WTC11 (cell line): ENCODE data around the gene CCDC77. TPM values are rescaled to one million over a fixed set of nuclear protein-coding genes. Genes with fewer than 3 reads are reported as not detected.

Experiments used
- ATAC-seq: fragments of 200-7000 bp; cut with Tn5 transposase; 2 replicates; pipeline ENCODE4 v1.10.0; 2021; ENCODE audit warnings: mild to moderate bottlenecking, moderate library complexity
- CTCF ChIA-PET: fragments of 300-600 bp; sonication (Branson Sonifier 250); formaldehyde crosslinking; loops from one replicate; lab custom pipeline; 2021; ENCODE audit warnings: antibody characterized with exemption; lab: Charles Lee
- POLR2A ChIA-PET: fragments of 350-600 bp; sonication (Branson Sonifier 250); formaldehyde crosslinking; loops from one replicate; lab custom pipeline; 2021; ENCODE audit warnings: antibody characterized with exemption; lab: Charles Lee
- DNase-seq: peaks from one replicate; pipeline ENCODE4 v3.0.0; 2021; ENCODE audit warnings: low spot score
- H3K27ac Mint-ChIP-seq: 2 replicates; pipeline ENCODE4 v1.8.0; 2021; ENCODE audit warnings: mixed read lengths
- H3K27me3 Mint-ChIP-seq: 2 replicates; pipeline ENCODE4 v1.8.0; 2021; ENCODE audit warnings: low read depth, mild to moderate bottlenecking, moderate library complexity, mixed read lengths
- H3K36me3 Mint-ChIP-seq: 2 replicates; pipeline ENCODE4 v1.8.0; 2021; ENCODE audit warnings: mixed read lengths
- H3K4me1 Mint-ChIP-seq: 2 replicates; pipeline ENCODE4 v1.8.0; 2022; ENCODE audit warnings: mixed read lengths
- H3K4me3 Mint-ChIP-seq: 2 replicates; pipeline ENCODE4 v1.8.0; 2021; ENCODE audit warnings: mild to moderate bottlenecking, moderate library complexity, mixed read lengths
- H3K9me3 Mint-ChIP-seq: 2 replicates; pipeline ENCODE4 v1.8.0; 2021; ENCODE audit warnings: mixed read lengths
- ATF1 ChIP-seq: sonication (generic); formaldehyde crosslinking; IDR thresholded peaks from 2 replicates; pipeline ENCODE4 v1.8.1; 2023; ENCODE audit warnings: mild to moderate bottlenecking, moderate library complexity, missing genetic modification reagents
- EMX1 ChIP-seq: fragments of 250-450 bp; sonication (Bioruptor Pico); IDR thresholded peaks from 2 replicates; pipeline ENCODE4 v1.8.0; 2021; ENCODE audit warnings: mild to moderate bottlenecking
- FOXK1 ChIP-seq: sonication (generic); formaldehyde crosslinking; IDR thresholded peaks from 2 replicates; pipeline ENCODE4 v1.8.0; 2022; ENCODE audit warnings: mild to moderate bottlenecking, moderate library complexity, missing genetic modification reagents
- GABPB1 ChIP-seq: sonication (generic); formaldehyde crosslinking; IDR thresholded peaks from 2 replicates; pipeline ENCODE4 v1.8.1; 2023; ENCODE audit warnings: mild to moderate bottlenecking, missing genetic modification reagents
- HMGA2 ChIP-seq: fragments of 250-450 bp; sonication (Bioruptor Pico); IDR thresholded peaks from 2 replicates; pipeline ENCODE4 v1.4.0; 2021; ENCODE audit warnings: mild to moderate bottlenecking, moderate library complexity
- MXD4 ChIP-seq: fragments of 250-450 bp; sonication (Bioruptor Pico); IDR thresholded peaks from 2 replicates; pipeline ENCODE4 v1.8.0; 2021; ENCODE audit warnings: mild to moderate bottlenecking, moderate library complexity, borderline replicate concordance
- NR1H2 ChIP-seq: sonication (generic); formaldehyde crosslinking; IDR thresholded peaks from 2 replicates; pipeline ENCODE4 v1.9.0; 2021; ENCODE audit warnings: mild to moderate bottlenecking, moderate library complexity, missing genetic modification reagents
- OVOL2 ChIP-seq: fragments of 250-450 bp; sonication (Bioruptor Pico); IDR thresholded peaks from 2 replicates; pipeline ENCODE4 v1.9.0; 2021; ENCODE audit warnings: mild to moderate bottlenecking, borderline replicate concordance
- RORB ChIP-seq: fragments of 250-450 bp; sonication (Bioruptor Pico); IDR thresholded peaks from 2 replicates; pipeline ENCODE4 v1.9.0; 2021; ENCODE audit warnings: mild to moderate bottlenecking
- TEAD4 ChIP-seq: sonication (generic); formaldehyde crosslinking; IDR thresholded peaks from 2 replicates; pipeline ENCODE4 v1.8.0; 2022; ENCODE audit warnings: mild to moderate bottlenecking, missing genetic modification reagents
- ZNF219 ChIP-seq: sonication (generic); formaldehyde crosslinking; IDR thresholded peaks from 2 replicates; pipeline ENCODE4 v1.8.0; 2023; ENCODE audit warnings: missing genetic modification reagents, mild to moderate bottlenecking, borderline replicate concordance
- ZNF232 ChIP-seq: sonication (generic); formaldehyde crosslinking; IDR thresholded peaks from 2 replicates; pipeline ENCODE4 v1.8.0; 2022; ENCODE audit warnings: mild to moderate bottlenecking, missing genetic modification reagents
- ZNF263 ChIP-seq: sonication (generic); formaldehyde crosslinking; IDR thresholded peaks from 2 replicates; pipeline ENCODE4 v1.8.1; 2022; ENCODE audit warnings: low read depth, mild to moderate bottlenecking, moderate library complexity, missing genetic modification reagents
- ZNF423 ChIP-seq: fragments of 250-450 bp; sonication (Bioruptor Pico); IDR thresholded peaks from 2 replicates; pipeline ENCODE4 v2.1.2; 2022; ENCODE audit warnings: mild to moderate bottlenecking, moderate library complexity
- ZNF671 ChIP-seq: fragments of 250-450 bp; sonication (Bioruptor Pico); IDR thresholded peaks from 2 replicates; pipeline ENCODE4 v1.8.0; 2021; ENCODE audit warnings: mild to moderate bottlenecking
- total RNA-seq: library from RNA; stranded (reverse); gene quantifications from 3 replicates; pipeline ENCODE4 v1.2.3, GENCODE V29; 2021
- TF ChIP-seq, protein P1 (sequence below): fragments of 250-450 bp; sonication (Bioruptor Pico); IDR thresholded peaks from 2 replicates; pipeline ENCODE4 v1.9.0; 2021; ENCODE audit warnings: moderate library complexity, mild to moderate bottlenecking, inconsistent platforms, borderline replicate concordance
- TF ChIP-seq, protein P2 (sequence below): fragments of 200-600 bp; IDR thresholded peaks from 2 replicates; pipeline ENCODE4 v1.8.0; 2022; ENCODE audit warnings: antibody characterized with exemption
- TF ChIP-seq, protein P3 (sequence below): sonication (generic); formaldehyde crosslinking; IDR thresholded peaks from 2 replicates; pipeline ENCODE4 v1.8.0; 2023; ENCODE audit warnings: missing genetic modification reagents
- TF ChIP-seq, protein P4 (sequence below): sonication (generic); formaldehyde crosslinking; IDR thresholded peaks from 2 replicates; pipeline ENCODE4 v1.8.1; 2023; ENCODE audit warnings: mild to moderate bottlenecking, missing genetic modification reagents, borderline replicate concordance
- TF ChIP-seq, protein P5 (sequence below): sonication (generic); formaldehyde crosslinking; IDR thresholded peaks from 2 replicates; pipeline ENCODE4 v1.8.0; 2022; ENCODE audit warnings: mild to moderate bottlenecking, missing genetic modification reagents
- TF ChIP-seq, protein P6 (sequence below): sonication (generic); formaldehyde crosslinking; conservative IDR thresholded peaks from 2 replicates; pipeline ENCODE4 v1.8.1; 2022; ENCODE audit warnings: mild to moderate bottlenecking, missing genetic modification reagents
- TF ChIP-seq, protein P7 (sequence below): sonication (generic); formaldehyde crosslinking; IDR thresholded peaks from 2 replicates; pipeline ENCODE4 v1.8.1; 2022; ENCODE audit warnings: missing genetic modification reagents, borderline replicate concordance
- TF ChIP-seq, protein P8 (sequence below): sonication (generic); formaldehyde crosslinking; IDR thresholded peaks from 2 replicates; pipeline ENCODE4 v1.8.1; 2022; ENCODE audit warnings: mild to moderate bottlenecking, moderate library complexity, missing genetic modification reagents
- TF ChIP-seq, protein P9 (sequence below): sonication (generic); formaldehyde crosslinking; IDR thresholded peaks from 2 replicates; pipeline ENCODE4 v1.8.1; 2022; ENCODE audit warnings: low read depth, missing genetic modification reagents, borderline replicate concordance

The CCDC77 gene
- total RNA-seq, 1 experiment from 2014 or later, result 24.2 TPM

DNA sequence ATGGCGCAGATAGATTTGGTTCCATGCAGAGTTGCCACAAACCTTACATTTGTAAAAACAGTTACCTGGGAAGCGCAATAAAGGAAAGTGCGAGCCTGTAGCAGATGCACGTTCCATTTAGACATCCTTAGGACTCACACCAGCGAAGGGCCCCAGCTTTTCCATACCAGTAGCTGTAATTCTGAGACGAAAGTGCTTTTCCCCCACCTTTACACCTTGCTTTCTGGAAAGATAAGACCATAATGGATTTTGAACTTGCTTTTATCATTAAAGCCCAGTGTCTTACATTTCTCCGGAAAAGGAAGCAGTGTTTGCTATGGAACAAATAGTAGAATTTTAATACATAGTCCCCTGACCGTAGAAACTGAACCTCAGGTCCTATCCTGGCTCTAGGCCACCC lies 616 bp upstream of the CCDC77 start:
- CTCF ChIA-PET, result interaction anchor here (0.8 to 2.2 kb wide), 5 partner anchors 12 to 181 kb away, joined by 3 to 12 read pairs (median 3); no protein-coding TSS in a partner anchor
- Mint-ChIP-seq H3K27ac (no peak overlapping the region), H3K9me3 (no peaks in the 10 kb centered on the region), H3K27me3 (no peaks in the 10 kb centered on the region), H3K36me3 (peaks cover 4% of the 10 kb centered on the region), H3K4me1 (no peaks in the 10 kb centered on the region), H3K4me3 (no peak overlapping the region)
- peak; percentile 4 for ATAC-seq
- no peak for DNase-seq
- POLR2A ChIA-PET, result interaction anchor here (1.8 kb wide), 1 partner anchor 11 kb away, joined by 12 read pairs; the partner anchor contains the start of gene KDM5A
- TF ChIP-seq, protein P1, sequence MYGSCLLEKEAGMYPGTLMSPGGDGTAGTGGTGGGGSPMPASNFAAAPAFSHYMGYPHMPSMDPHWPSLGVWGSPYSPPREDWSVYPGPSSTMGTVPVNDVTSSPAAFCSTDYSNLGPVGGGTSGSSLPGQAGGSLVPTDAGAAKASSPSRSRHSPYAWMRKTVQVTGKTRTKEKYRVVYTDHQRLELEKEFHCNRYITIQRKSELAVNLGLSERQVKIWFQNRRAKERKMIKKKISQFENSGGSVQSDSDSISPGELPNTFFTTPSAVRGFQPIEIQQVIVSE, result no peak
- TF ChIP-seq, protein P2, sequence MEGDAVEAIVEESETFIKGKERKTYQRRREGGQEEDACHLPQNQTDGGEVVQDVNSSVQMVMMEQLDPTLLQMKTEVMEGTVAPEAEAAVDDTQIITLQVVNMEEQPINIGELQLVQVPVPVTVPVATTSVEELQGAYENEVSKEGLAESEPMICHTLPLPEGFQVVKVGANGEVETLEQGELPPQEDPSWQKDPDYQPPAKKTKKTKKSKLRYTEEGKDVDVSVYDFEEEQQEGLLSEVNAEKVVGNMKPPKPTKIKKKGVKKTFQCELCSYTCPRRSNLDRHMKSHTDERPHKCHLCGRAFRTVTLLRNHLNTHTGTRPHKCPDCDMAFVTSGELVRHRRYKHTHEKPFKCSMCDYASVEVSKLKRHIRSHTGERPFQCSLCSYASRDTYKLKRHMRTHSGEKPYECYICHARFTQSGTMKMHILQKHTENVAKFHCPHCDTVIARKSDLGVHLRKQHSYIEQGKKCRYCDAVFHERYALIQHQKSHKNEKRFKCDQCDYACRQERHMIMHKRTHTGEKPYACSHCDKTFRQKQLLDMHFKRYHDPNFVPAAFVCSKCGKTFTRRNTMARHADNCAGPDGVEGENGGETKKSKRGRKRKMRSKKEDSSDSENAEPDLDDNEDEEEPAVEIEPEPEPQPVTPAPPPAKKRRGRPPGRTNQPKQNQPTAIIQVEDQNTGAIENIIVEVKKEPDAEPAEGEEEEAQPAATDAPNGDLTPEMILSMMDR, result no peak
- no peak for TF ChIP-seq ATF1 (CRISPR knock-in tag)
- TF ChIP-seq, protein P3, sequence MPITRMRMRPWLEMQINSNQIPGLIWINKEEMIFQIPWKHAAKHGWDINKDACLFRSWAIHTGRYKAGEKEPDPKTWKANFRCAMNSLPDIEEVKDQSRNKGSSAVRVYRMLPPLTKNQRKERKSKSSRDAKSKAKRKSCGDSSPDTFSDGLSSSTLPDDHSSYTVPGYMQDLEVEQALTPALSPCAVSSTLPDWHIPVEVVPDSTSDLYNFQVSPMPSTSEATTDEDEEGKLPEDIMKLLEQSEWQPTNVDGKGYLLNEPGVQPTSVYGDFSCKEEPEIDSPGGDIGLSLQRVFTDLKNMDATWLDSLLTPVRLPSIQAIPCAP (CRISPR knock-in tag), result no peak
- no peak for TF ChIP-seq OVOL2 (CRISPR knock-in tag)
- TF ChIP-seq, protein P4, sequence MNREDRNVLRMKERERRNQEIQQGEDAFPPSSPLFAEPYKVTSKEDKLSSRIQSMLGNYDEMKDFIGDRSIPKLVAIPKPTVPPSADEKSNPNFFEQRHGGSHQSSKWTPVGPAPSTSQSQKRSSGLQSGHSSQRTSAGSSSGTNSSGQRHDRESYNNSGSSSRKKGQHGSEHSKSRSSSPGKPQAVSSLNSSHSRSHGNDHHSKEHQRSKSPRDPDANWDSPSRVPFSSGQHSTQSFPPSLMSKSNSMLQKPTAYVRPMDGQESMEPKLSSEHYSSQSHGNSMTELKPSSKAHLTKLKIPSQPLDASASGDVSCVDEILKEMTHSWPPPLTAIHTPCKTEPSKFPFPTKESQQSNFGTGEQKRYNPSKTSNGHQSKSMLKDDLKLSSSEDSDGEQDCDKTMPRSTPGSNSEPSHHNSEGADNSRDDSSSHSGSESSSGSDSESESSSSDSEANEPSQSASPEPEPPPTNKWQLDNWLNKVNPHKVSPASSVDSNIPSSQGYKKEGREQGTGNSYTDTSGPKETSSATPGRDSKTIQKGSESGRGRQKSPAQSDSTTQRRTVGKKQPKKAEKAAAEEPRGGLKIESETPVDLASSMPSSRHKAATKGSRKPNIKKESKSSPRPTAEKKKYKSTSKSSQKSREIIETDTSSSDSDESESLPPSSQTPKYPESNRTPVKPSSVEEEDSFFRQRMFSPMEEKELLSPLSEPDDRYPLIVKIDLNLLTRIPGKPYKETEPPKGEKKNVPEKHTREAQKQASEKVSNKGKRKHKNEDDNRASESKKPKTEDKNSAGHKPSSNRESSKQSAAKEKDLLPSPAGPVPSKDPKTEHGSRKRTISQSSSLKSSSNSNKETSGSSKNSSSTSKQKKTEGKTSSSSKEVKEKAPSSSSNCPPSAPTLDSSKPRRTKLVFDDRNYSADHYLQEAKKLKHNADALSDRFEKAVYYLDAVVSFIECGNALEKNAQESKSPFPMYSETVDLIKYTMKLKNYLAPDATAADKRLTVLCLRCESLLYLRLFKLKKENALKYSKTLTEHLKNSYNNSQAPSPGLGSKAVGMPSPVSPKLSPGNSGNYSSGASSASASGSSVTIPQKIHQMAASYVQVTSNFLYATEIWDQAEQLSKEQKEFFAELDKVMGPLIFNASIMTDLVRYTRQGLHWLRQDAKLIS (CRISPR knock-in tag), result no peak
- no peak for TF ChIP-seq NR1H2 (CRISPR knock-in tag)
- no peak for TF ChIP-seq HMGA2 (CRISPR knock-in tag)
- no peak for TF ChIP-seq RORB
- TF ChIP-seq EMX1 (CRISPR knock-in tag), result no peak
- TF ChIP-seq ZNF263, result no peak
- no peak for TF ChIP-seq ZNF232
- TF ChIP-seq, protein P5, sequence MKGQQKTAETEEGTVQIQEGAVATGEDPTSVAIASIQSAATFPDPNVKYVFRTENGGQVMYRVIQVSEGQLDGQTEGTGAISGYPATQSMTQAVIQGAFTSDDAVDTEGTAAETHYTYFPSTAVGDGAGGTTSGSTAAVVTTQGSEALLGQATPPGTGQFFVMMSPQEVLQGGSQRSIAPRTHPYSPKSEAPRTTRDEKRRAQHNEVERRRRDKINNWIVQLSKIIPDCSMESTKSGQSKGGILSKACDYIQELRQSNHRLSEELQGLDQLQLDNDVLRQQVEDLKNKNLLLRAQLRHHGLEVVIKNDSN, result no peak
- TF ChIP-seq ZNF671 (CRISPR knock-in tag), result no peak
- TF ChIP-seq MXD4 (CRISPR knock-in tag), result no peak
- TF ChIP-seq, protein P6, sequence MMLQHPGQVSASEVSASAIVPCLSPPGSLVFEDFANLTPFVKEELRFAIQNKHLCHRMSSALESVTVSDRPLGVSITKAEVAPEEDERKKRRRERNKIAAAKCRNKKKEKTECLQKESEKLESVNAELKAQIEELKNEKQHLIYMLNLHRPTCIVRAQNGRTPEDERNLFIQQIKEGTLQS (CRISPR knock-in tag), result no peak

DNA sequence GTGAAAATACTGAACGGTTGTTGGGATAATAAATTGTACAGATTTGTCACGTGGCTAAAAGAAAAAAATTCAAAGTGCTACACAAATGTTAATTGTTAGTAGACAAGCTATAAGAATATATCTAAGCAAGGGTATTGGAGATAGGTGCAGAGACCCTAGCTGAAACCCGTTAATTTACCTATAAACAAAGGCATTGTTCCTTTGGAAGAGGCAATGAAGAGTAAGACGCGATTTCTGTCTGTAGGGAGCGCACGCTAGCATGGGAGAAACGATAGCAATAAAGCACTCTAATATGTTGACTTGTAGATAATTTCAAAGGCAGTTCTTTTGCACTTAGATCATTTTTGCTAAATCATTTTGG lies 565 bp downstream of the CCDC77 start:
- POLR2A ChIA-PET, result interaction anchor here (1.8 kb wide), 1 partner anchor 13 kb away, joined by 12 read pairs; the partner anchor contains the start of gene KDM5A
- CTCF ChIA-PET, result interaction anchor here (2.2 kb wide), 1 partner anchor 40 kb away, joined by 12 read pairs; no protein-coding TSS in a partner anchor
- Mint-ChIP-seq H3K4me1 (no peaks in the 10 kb centered on the region), H3K27ac (no peak overlapping the region), H3K36me3 (peaks cover 13% of the 10 kb centered on the region), H3K4me3 (no peak overlapping the region), H3K27me3 (no peaks in the 10 kb centered on the region), H3K9me3 (no peaks in the 10 kb centered on the region)
- TF ChIP-seq, protein P7, sequence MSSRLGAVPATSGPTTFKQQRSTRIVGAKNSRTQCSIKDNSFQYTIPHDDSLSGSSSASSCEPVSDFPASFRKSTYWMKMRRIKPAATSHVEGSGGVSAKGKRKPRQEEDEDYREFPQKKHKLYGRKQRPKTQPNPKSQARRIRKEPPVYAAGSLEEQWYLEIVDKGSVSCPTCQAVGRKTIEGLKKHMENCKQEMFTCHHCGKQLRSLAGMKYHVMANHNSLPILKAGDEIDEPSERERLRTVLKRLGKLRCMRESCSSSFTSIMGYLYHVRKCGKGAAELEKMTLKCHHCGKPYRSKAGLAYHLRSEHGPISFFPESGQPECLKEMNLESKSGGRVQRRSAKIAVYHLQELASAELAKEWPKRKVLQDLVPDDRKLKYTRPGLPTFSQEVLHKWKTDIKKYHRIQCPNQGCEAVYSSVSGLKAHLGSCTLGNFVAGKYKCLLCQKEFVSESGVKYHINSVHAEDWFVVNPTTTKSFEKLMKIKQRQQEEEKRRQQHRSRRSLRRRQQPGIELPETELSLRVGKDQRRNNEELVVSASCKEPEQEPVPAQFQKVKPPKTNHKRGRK, result no peak
- TF ChIP-seq, protein P8, sequence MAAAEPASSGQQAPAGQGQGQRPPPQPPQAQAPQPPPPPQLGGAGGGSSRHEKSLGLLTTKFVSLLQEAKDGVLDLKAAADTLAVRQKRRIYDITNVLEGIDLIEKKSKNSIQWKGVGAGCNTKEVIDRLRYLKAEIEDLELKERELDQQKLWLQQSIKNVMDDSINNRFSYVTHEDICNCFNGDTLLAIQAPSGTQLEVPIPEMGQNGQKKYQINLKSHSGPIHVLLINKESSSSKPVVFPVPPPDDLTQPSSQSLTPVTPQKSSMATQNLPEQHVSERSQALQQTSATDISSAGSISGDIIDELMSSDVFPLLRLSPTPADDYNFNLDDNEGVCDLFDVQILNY (CRISPR knock-in tag), result no peak
- no peak for TF ChIP-seq ZNF423
- TF ChIP-seq, protein P1, result no peak
- no peak for TF ChIP-seq GABPB1 (CRISPR knock-in tag)
- TF ChIP-seq, protein P9, sequence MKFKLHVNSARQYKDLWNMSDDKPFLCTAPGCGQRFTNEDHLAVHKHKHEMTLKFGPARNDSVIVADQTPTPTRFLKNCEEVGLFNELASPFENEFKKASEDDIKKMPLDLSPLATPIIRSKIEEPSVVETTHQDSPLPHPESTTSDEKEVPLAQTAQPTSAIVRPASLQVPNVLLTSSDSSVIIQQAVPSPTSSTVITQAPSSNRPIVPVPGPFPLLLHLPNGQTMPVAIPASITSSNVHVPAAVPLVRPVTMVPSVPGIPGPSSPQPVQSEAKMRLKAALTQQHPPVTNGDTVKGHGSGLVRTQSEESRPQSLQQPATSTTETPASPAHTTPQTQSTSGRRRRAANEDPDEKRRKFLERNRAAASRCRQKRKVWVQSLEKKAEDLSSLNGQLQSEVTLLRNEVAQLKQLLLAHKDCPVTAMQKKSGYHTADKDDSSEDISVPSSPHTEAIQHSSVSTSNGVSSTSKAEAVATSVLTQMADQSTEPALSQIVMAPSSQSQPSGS (CRISPR knock-in tag), result no peak
- no peak for TF ChIP-seq FOXK1
- TF ChIP-seq TEAD4 (CRISPR knock-in tag), result no peak
- TF ChIP-seq ZNF219 (CRISPR knock-in tag), result no peak
- ATAC-seq (peak; percentile 19), DNase-seq (peak; percentile 16)
